Lung (tissue), 12 donors: Measurements from ENCODE around the gene ZBTB32. TPM values are rescaled to one million over a fixed set of nuclear protein-coding genes. Genes with fewer than 3 reads are reported as not detected.
A peak's percentile ranks its signal among the peaks of the same experiment; 100 is the strongest.

Source experiments
- ATAC-seq: fragments of 200-7000 bp; cut with Tn5 transposase; one replicate; pipeline ENCODE4 v1.9.1; 2020; ENCODE audit warnings: moderate number of reproducible peaks; ENCODE audit not compliant: insufficient read depth, low FRiP score
- DNase-seq, 3 donors: peaks; one replicate each; pipeline ENCODE4 v3.0.0-alpha.2; 2013 to 2017
- H3K27ac ChIP-seq, 2 donors: one replicate each; pipeline ENCODE4 v1.5.1; 2013; ENCODE audit warnings: mild to moderate bottlenecking in 2 of 2, moderate library complexity in 2 of 2, control low read depth in 1 of 2, inconsistent platforms in 1 of 2, low read depth in 1 of 2, low read length in 1 of 2
- H3K27me3 ChIP-seq, 3 donors: one replicate each; pipeline ENCODE4 v1.5.1; 2013; ENCODE audit warnings: low read length in 2 of 3; ENCODE audit not compliant: control insufficient read depth in 3 of 3, insufficient read depth in 3 of 3
- H3K36me3 ChIP-seq, 4 donors: one replicate each; pipeline ENCODE4 v1.5.1; 2013; ENCODE audit warnings: low read length in 4 of 4, mild to moderate bottlenecking in 1 of 4, moderate library complexity in 1 of 4; ENCODE audit not compliant: control insufficient read depth in 4 of 4, insufficient read depth in 4 of 4
- H3K4me1 ChIP-seq, 5 donors: one replicate each; pipeline ENCODE4 v1.5.1; 2013; ENCODE audit warnings: low read length in 5 of 5, mild to moderate bottlenecking in 2 of 5, moderate library complexity in 1 of 5; ENCODE audit not compliant: control insufficient read depth in 5 of 5, insufficient read depth in 5 of 5
- H3K4me3 ChIP-seq: one replicate; pipeline ENCODE4 v1.5.1; 2013; ENCODE audit warnings: mild to moderate bottlenecking, control low read depth, moderate library complexity
- H3K9ac ChIP-seq, 2 donors: one replicate each; pipeline ENCODE4 v1.5.1; 2013; ENCODE audit warnings: low read length in 2 of 2, control low read depth in 1 of 2; ENCODE audit not compliant: insufficient read depth in 1 of 2
- H3K9me3 ChIP-seq, 4 donors: one replicate each; pipeline ENCODE4 v1.5.1; 2013; ENCODE audit warnings: low read length in 3 of 4, mild to moderate bottlenecking in 1 of 4, moderate library complexity in 1 of 4; ENCODE audit not compliant: control insufficient read depth in 4 of 4, insufficient read depth in 3 of 4
- WGBS, 2 donors: extraction: QIAGEN DNeasy Blood & Tissue Kit; methylation state at CpG; one replicate each; pipeline ENCODE4 v1.1.7; 2013; 5-methylcytosine and 5-hydroxymethylcytosine counted together
- polyA plus RNA-seq, 2 donors: library from polyadenylated mRNA; stranded (reverse); fragments of 200-250 nt; gene quantifications; one replicate each; pipeline ENCODE4 v1.2.1, GENCODE V29; 2013
- total RNA-seq, 2 donors: library from RNA; depleted of rRNA in 1 of 2; stranded (reverse); fragments of >200 nt in 1 of 2; gene quantifications; one replicate each; pipeline ENCODE4 v1.2.1, GENCODE V29; 2014 to 2021
- TF ChIP-seq, protein P1 (sequence below): IDR thresholded peaks from 2 replicates; pipeline ENCODE4 v1.5.1; 2012; ENCODE audit warnings: mild to moderate bottlenecking; ENCODE audit errors: control extremely low read depth, extremely low read depth
- donor health status: control.
- donor health status: control.
- donor health status: Bipolar disorder and iron deficiency.
- donor health status: healthy.
- donor health status: DM: yes; HTN: yes; CAD: no.

ZBTB32 gene
- total and polyA plus RNA-seq, 4 donors, result 0.22 to 0.63 (median 0.39) TPM

DNA sequence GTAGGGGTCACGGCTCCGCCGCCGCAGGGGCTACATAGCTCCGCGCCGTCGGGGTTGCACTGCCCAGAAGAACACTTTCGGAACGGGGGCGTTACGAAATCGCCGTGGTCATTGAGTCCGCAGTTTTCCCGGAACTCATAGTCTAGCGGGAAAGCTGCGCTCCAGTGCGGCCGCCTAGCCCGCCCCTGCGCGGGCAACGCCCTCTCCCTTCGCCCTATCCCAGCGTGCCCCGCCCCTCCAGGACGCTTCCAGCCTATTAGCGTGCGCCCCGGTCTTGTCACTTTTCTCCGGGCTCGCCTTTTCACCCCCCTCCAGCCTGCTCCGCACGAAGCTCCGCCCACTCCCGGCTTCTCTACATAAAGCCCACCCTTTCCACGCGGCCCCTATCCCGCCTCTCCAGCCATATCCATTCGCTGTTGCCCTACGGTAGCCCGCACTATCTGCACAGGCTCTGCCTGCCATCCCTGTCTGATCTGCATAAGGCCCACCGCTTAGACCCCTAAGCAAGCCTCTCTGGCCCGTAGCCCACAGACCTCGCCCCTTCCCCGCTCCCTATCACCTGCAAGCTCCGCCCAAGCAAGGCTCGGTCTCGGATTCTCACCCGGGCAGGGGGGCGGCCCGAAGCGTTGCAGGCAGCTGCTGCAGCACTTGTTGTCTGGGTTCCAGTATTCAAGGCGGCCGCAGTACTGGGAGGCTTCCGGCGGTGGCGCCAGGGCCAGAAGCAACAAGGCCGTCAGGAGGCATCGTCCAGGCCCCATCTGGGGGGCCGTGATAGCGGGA, 36.3 kb downstream of the ZBTB32 start:
- peak overlapping the region in 1 of 2 donors; percentile 38 for H3K9ac ChIP-seq
- DNase-seq, result peak; percentile 98 to 99 (median 99)
- peak overlapping the region; percentile 56 for H3K4me3 ChIP-seq
- no peaks in the 10 kb centered on the region for H3K9me3 ChIP-seq
- no peaks in the 10 kb centered on the region for H3K27me3 ChIP-seq
- 0 to 1% methylated on average over 54 to 63 of the region's 63 CpGs for whole genome bisulfite sequencing, 2 donors
- H3K27ac ChIP-seq, result peak overlapping the region; percentile 74 to 94
- ATAC-seq, result peak; percentile 91
- peaks cover 3 to 28% (median 15%) of the 10 kb centered on the region in 4 donors for H3K36me3 ChIP-seq
- TF ChIP-seq, protein P1, sequence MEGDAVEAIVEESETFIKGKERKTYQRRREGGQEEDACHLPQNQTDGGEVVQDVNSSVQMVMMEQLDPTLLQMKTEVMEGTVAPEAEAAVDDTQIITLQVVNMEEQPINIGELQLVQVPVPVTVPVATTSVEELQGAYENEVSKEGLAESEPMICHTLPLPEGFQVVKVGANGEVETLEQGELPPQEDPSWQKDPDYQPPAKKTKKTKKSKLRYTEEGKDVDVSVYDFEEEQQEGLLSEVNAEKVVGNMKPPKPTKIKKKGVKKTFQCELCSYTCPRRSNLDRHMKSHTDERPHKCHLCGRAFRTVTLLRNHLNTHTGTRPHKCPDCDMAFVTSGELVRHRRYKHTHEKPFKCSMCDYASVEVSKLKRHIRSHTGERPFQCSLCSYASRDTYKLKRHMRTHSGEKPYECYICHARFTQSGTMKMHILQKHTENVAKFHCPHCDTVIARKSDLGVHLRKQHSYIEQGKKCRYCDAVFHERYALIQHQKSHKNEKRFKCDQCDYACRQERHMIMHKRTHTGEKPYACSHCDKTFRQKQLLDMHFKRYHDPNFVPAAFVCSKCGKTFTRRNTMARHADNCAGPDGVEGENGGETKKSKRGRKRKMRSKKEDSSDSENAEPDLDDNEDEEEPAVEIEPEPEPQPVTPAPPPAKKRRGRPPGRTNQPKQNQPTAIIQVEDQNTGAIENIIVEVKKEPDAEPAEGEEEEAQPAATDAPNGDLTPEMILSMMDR, result no peak
- peaks cover 0 to 22% (median 4%) of the 10 kb centered on the region in 5 donors for H3K4me1 ChIP-seq

DNA sequence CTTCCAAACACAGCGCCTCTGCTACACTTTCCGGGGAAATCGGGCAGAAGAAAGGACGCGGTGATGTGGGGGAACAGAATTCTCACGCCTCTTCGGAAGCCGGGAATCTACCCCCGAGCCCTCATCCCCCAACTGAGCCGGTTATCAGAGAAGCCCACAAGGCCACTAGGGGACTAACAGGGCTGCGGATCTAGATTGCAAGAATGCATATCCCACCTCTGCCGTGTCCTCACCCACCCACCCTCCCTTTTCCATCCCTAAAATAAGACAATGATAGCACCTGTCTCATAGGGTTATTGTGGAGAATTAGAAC, 36.8 kb downstream of the ZBTB32 start:
- DNase-seq (no peak), ATAC-seq (no peak)
- H3K27ac ChIP-seq, result peak overlapping the region; percentile 74 to 94
- WGBS, 2 donors, result 1 to 7% methylated on average over 12 of the region's 12 CpGs
- H3K4me3 ChIP-seq, result no peak overlapping the region
- no peaks in the 10 kb centered on the region for H3K9me3 ChIP-seq
- H3K4me1 ChIP-seq, result peaks cover 0 to 27% (median 5%) of the 10 kb centered on the region in 5 donors
- no peaks in the 10 kb centered on the region for H3K27me3 ChIP-seq
- peak overlapping the region in 1 of 2 donors; percentile 23 for H3K9ac ChIP-seq
- TF ChIP-seq, protein P1, result no peak
- H3K36me3 ChIP-seq, result peaks cover 3 to 28% (median 14%) of the 10 kb centered on the region in 4 donors

DNA sequence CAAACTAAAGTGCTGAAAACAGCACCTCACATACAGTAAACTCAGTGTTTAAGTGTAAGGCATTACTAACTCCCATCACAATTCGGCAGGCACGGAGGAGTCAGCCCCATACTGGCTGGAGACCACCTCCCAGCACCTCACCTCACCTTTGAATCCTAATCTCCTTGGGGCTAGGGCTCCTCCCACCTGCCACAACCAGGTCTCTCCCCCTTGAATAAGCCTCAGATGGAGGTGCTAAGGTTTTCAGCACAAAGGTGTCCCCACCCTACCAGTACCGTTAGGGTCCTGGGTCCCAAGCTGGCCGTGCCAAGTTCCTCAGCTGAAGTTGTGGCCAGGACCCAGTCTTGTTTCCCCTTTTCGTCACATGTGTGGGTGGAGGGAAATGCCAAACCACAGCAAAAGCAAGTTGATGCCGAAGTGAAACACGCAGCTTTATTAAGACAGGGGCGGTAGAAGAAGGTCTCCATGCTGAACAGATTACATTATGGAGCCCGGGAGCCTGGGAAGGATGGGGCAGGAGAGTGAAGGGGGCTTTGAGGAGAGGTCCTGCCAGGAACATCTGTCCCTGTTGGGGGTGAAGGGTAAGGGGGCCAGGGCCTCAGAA, 37.9 kb downstream of the ZBTB32 start, which contains the start of gene IGFLR1:
TSS of gene IGFLR1 (minus strand) at position 332 of the 604 bp plus-strand sequence. CDS start 1,272 bp downstream, outside the sequence.
- Histone ChIP-seq H3K9ac (no peak within 1 kb of the TSS), H3K9me3 (no peaks in the 10 kb centered on the region), H3K4me3 (no peak within 1 kb of the TSS), H3K27ac (peak within 1 kb of the TSS in 1 of 2 donors; percentile 69), H3K36me3 (peaks cover 3 to 19% (median 10%) of the 10 kb centered on the region in 4 donors), H3K27me3 (no peaks in the 10 kb centered on the region), H3K4me1 (peaks cover 0 to 30% (median 8%) of the 10 kb centered on the region in 5 donors)
- TF ChIP-seq, protein P1, result no peak
- no peak for ATAC-seq
- 24 to 58% methylated on average over 9 of the region's 9 CpGs for WGBS, 2 donors
- DNase-seq, result no peak
